HG02884 (cell line): ENCODE data around the gene NFATC1.
"Not testable (repeated sequence)": the region's sequence is repeated elsewhere in the genome, so short reads cannot be mapped to it uniquely, and the experiment has no call there.

Source experiments
- ATAC-seq: cut with Tn5 transposase; IDR thresholded peaks from one replicate; pipeline ENCODE4 v1.9.1; 2021; ENCODE audit warnings: mild to moderate bottlenecking, moderate library complexity; ENCODE audit not compliant: unreplicated experiment

Gene NFATC1

GRCh38 chr18:79375441-79376154 is 20.1 kb upstream of the NFATC1 start:
- ATAC-seq = no peak

GRCh38 chr18:79376661-79377060 is 19.1 kb upstream of the NFATC1 start:
- ATAC-seq = not testable (repeated sequence)

- ATAC-seq = no peak
These were observed 18.4 kb upstream of the NFATC1 start for GRCh38 chr18:79377187-79377891.

- peak; percentile 37 for ATAC-seq
These were observed 17.0 kb upstream of the NFATC1 start for GRCh38 chr18:79378536-79379250.

GRCh38 chr18:79379251-79379905 is 16.4 kb upstream of the NFATC1 start:
- ATAC-seq = no peak

GRCh38 chr18:79379931-79380815 is 15.6 kb upstream of the NFATC1 start:
- ATAC-seq = no peak

GRCh38 chr18:79380816-79381806 is 14.6 kb upstream of the NFATC1 start:
- no peak for ATAC-seq

GRCh38 chr18:79381811-79382311 is 13.9 kb upstream of the NFATC1 start:
- no peak for ATAC-seq

GRCh38 chr18:79382681-79383387 is 12.9 kb upstream of the NFATC1 start:
- no peak for ATAC-seq

- no peak for ATAC-seq
These were observed 12.2 kb upstream of the NFATC1 start for GRCh38 chr18:79383388-79384056.

- ATAC-seq = no peak
These were observed 11.5 kb upstream of the NFATC1 start for GRCh38 chr18:79384151-79384807.

GRCh38 chr18:79384834-79385233 is 10.9 kb upstream of the NFATC1 start:
- ATAC-seq = no peak

- no peak for ATAC-seq
These were observed 10.4 kb upstream of the NFATC1 start for GRCh38 chr18:79385326-79385707.

GRCh38 chr18:79385708-79386341 is 9.9 kb upstream of the NFATC1 start:
- ATAC-seq = no peak

- ATAC-seq = no peak
These were observed 9.2 kb upstream of the NFATC1 start for GRCh38 chr18:79386547-79386946.

- ATAC-seq = no peak
These were observed 8.5 kb upstream of the NFATC1 start for GRCh38 chr18:79387214-79387613.

GRCh38 chr18:79387615-79388014 is 8.1 kb upstream of the NFATC1 start:
- ATAC-seq = no peak
